Activated T-helper 9 cell treated with anti-CD3 and anti-CD28 coated beads, Interleukin-2, amount 50 U/mL, for 16 hours (primary cell): ENCODE data around the gene KCNA10.

Experiments used
- DNase-seq: peaks from one replicate; pipeline ENCODE4 v3.0.0-alpha.2; 2020; ENCODE audit warnings: low read depth

KCNA10 gene

DNA sequence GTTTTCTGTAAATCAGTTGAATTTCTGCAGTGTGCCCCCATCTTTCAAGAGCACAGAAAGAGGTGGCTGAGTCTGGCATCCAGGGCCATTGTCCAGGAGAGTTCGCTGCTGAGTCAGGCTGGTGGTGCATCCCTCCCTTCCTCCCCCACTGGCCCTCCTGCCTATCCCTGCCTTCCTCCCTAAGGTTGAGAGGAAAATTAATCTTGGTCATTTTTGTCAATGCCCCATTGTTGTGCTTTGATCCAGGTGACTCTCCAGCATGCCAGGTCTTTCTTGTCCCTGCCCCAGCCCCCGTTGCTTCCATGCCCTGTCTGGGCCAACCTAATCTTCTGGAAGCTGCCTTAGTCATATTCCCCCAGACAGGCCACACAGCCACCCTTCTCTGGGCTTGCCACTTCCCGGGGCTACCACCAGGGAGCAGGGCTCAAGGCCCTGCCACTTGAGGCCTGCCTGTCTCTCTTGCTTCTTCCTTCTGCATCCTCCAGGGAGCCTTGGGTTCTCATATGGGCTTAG is 41.5 kb downstream of the KCNA10 start:
- no peak for DNase-seq

DNA sequence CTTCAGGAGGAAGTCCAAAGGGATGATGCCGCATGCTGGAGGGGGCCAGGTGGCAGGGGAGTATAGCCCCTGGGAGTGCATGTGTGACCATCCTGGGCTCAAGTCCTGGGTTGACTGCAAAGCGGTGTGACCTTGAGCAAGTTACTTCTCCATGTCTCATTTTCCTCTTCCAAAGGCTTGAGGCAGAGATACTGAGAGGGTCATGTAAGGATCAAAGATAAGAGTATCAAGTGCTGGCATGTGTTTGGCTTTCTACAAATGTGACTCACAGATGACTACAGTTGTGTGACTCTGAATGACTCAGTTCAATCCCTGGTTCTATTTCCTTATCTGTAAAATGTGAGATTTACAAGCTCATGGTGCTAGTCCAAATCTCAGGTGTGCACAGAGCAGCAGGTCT is 41.9 kb downstream of the KCNA10 start:
- no peak for DNase-seq

DNA sequence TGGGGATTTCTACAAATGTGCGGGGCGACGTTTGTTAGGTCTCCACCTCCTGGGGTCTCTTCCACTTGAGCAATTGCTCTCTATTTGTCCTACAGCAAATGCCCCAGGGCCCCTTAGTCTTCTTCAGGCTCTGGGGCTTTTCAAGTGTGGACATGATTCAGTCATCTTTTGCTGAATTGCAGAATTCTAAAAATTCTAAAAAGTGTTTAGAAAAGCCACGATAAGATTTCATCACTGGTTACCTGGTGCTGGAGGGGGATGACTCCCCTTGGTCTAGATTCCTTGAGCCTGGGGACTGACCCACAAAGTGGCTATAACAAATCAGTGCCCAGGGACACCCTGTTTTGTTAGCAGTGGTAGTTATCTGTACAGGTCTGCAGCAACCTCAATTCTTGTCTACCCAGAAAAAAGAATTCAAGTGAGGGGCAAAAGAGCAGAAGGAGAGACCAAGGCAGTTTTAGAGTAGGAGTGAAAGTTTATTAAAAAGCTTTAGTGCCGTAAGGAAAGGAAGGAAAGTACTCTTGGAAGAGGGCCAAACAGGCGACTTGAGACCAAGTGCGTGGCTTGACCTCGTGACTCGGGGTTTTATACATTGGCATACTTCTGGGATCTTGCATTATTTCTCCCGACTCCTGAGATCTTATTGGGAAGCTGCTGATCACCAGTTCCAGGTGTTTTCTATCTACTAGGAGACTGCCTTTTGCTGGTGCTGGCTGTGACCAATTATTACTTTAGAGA is 42.8 kb downstream of the KCNA10 start:
- DNase-seq, result no peak

DNA sequence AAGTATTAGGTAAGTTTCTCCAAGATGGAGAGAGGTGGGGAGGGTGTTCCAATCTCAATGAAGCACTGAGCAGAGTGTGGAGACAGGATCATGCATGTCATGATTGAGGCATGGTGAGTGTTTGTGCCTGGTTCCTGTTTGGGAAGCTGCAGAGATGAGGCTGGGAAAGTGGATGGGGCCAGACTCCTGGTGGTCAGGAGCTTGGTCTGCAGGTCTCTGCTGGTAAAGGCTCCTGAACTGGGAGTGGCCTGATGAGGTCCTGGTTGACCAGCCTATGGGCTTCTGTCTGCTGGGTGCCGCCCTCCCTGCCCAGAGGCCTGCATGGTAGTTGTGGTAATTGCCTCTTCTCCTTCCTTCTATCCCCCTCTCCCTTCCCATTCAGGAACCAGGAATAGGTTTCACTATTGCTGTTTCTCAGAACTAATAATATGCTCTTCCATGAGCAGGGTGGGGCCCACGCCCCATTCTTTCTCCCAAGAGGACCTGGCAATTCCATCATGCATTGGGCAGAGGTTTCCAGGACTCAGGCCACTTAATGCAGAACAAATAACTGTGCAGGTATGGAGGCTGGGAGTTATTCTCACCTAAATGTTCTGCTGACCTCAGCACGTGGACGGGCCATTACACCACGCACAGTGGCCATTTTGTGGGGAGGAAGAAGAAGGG is 43.5 kb downstream of the KCNA10 start:
- no peak for DNase-seq

DNA sequence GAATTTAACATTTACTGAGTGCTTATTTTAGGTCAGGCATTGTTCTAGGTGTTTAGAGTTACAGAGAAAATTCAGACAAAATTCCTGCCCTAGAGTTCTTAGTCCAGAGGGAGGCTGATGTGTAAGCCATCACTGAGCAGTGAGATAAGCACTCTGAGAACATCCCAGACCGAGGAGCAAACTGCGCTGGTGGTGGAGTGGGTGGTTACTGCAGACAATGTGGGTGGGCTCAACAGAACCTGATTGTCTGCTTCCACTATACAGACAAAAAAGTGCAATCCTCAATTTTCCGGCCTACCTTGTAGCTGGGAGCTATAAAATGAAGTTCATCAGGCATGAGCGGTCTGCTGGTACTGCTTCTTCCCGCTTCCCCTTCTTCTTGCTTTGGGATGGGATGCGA is 44.5 kb downstream of the KCNA10 start:
- DNase-seq, result no peak

DNA sequence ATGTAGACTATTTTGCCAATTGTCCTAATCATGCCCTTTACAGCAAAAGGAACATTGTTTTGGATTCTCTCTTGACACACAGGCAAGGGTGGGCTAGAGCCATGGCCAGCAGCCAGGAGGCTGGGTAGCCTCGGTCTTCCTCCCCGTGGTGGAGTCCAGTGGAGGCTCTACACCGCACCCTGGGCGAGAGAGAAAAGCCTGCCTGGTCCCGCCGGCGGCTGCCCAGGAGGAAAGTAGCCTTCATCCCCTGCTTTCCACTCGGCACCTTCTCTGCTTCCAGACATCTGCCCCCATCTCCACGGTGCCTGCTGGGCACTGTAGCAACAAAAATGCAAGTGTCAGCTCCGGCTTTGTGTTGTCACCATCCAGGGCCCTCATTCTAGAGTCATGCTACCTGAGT is 46.4 kb downstream of the KCNA10 start:
- DNase-seq, result no peak

DNA sequence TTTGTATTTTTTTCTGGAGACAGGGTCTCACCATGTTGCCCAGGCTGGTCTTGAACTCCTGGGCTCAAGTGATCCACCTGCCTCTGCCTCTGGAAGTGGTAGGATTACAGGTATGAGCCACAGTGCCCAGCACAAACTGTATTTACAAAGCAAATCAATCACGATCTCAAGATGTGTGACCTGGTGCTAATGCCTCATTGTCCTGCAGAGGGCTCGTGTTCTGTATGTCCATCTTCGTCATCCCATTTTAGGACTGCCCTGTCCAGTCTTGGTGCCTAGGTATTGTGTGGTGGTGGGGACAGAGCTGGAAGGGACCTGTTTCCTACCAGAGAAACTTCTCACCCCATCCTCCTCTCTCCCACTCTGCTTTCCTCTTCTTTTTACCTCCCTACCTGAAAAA is 47.8 kb downstream of the KCNA10 start:
- no peak for DNase-seq
